Measurements from ENCODE around the gene DNM3.
A peak's percentile ranks its signal among the peaks of the same experiment; 100 is the strongest.

DNM3 gene

GRCh38 chr1:172220376-172220775 is 379.1 kb downstream of the DNM3 start:
- H3K27me3 ChIP-seq (replicated peaks; ENCODE audit: control insufficient read depth, insufficient read depth, low read length): no peaks in the 10 kb centered on the region
- no peak overlapping the region for H3K4me3 ChIP-seq (ENCODE audit: low read length)
- no peaks in the 10 kb centered on the region for H3K4me1 ChIP-seq (ENCODE audit: control insufficient read depth, insufficient read depth, low read length)
- H3K36me3 ChIP-seq (ENCODE audit: control insufficient read depth, insufficient read depth, low read length, severe bottlenecking): no peaks in the 10 kb centered on the region
- no peak overlapping the region for H3K9ac ChIP-seq (ENCODE audit: low read length)
- DNase-seq (ENCODE audit: low read depth): no peak
- no peaks in the 10 kb centered on the region for H3K9me3 ChIP-seq (ENCODE audit: control insufficient read depth, low read length)

- H3K36me3 ChIP-seq (ENCODE audit: control insufficient read depth, insufficient read depth, low read length, severe bottlenecking): no peaks in the 10 kb centered on the region
- no peak overlapping the region for H3K4me3 ChIP-seq (ENCODE audit: low read length)
- no peaks in the 10 kb centered on the region for H3K27me3 ChIP-seq (replicated peaks; ENCODE audit: control insufficient read depth, insufficient read depth, low read length)
- no peak overlapping the region for H3K9ac ChIP-seq (ENCODE audit: low read length)
- no peak for DNase-seq (ENCODE audit: low read depth)
- H3K4me1 ChIP-seq (ENCODE audit: control insufficient read depth, insufficient read depth, low read length): peaks cover 2% of the 10 kb centered on the region
- no peaks in the 10 kb centered on the region for H3K9me3 ChIP-seq (ENCODE audit: control insufficient read depth, low read length)
These were observed 380.1 kb downstream of the DNM3 start for GRCh38 chr1:172221436-172221835.

GRCh38 chr1:172224871-172225270 is 383.6 kb downstream of the DNM3 start:
- Histone ChIP-seq H3K9me3 (ENCODE audit: control insufficient read depth, low read length) (no peaks in the 10 kb centered on the region), H3K4me3 (ENCODE audit: low read length) (no peak overlapping the region)
- DNase-seq (ENCODE audit: low read depth): no peak

GRCh38 chr1:172229942-172230341 is 388.6 kb downstream of the DNM3 start:
- no peak overlapping the region for H3K9ac ChIP-seq (ENCODE audit: low read length)
- H3K9me3 ChIP-seq (ENCODE audit: control insufficient read depth, low read length): no peaks in the 10 kb centered on the region
- no peak overlapping the region for H3K4me3 ChIP-seq (ENCODE audit: low read length)
- no peaks in the 10 kb centered on the region for H3K36me3 ChIP-seq (ENCODE audit: control insufficient read depth, insufficient read depth, low read length, severe bottlenecking)
- DNase-seq (ENCODE audit: low read depth): no peak
- H3K27me3 ChIP-seq (replicated peaks; ENCODE audit: control insufficient read depth, insufficient read depth, low read length): no peaks in the 10 kb centered on the region
- H3K4me1 ChIP-seq (ENCODE audit: control insufficient read depth, insufficient read depth, low read length): peaks cover 5% of the 10 kb centered on the region

More at GRCh38 chr1:172224871-172225270, 383.6 kb downstream of the DNM3 start:
- Histone ChIP-seq H3K27me3 (replicated peaks; ENCODE audit: control insufficient read depth, insufficient read depth, low read length) (no peaks in the 10 kb centered on the region), H3K9ac (ENCODE audit: low read length) (no peak overlapping the region), H3K4me1 (ENCODE audit: control insufficient read depth, insufficient read depth, low read length) (peaks cover 5% of the 10 kb centered on the region), H3K36me3 (ENCODE audit: control insufficient read depth, insufficient read depth, low read length, severe bottlenecking) (no peaks in the 10 kb centered on the region)

GRCh38 chr1:172230526-172230925 is 389.2 kb downstream of the DNM3 start:
- DNase-seq (ENCODE audit: low read depth): no peak
- Histone ChIP-seq H3K9ac (ENCODE audit: low read length) (no peak overlapping the region), H3K4me1 (ENCODE audit: control insufficient read depth, insufficient read depth, low read length) (peaks cover 5% of the 10 kb centered on the region), H3K4me3 (ENCODE audit: low read length) (no peak overlapping the region), H3K27me3 (replicated peaks; ENCODE audit: control insufficient read depth, insufficient read depth, low read length) (no peaks in the 10 kb centered on the region), H3K9me3 (ENCODE audit: control insufficient read depth, low read length) (no peaks in the 10 kb centered on the region), H3K36me3 (ENCODE audit: control insufficient read depth, insufficient read depth, low read length, severe bottlenecking) (no peaks in the 10 kb centered on the region)

GRCh38 chr1:172236958-172237357 is 395.7 kb downstream of the DNM3 start:
- H3K27me3 ChIP-seq (replicated peaks; ENCODE audit: control insufficient read depth, insufficient read depth, low read length): no peaks in the 10 kb centered on the region
- H3K4me3 ChIP-seq (ENCODE audit: low read length): no peak overlapping the region
- no peaks in the 10 kb centered on the region for H3K4me1 ChIP-seq (ENCODE audit: control insufficient read depth, insufficient read depth, low read length)
- DNase-seq (ENCODE audit: low read depth): peak; percentile 5
- H3K9me3 ChIP-seq (ENCODE audit: control insufficient read depth, low read length): no peaks in the 10 kb centered on the region
- H3K36me3 ChIP-seq (ENCODE audit: control insufficient read depth, insufficient read depth, low read length, severe bottlenecking): no peaks in the 10 kb centered on the region
- H3K9ac ChIP-seq (ENCODE audit: low read length): no peak overlapping the region

GRCh38 chr1:172238158-172238557 is 396.9 kb downstream of the DNM3 start:
- Histone ChIP-seq H3K36me3 (ENCODE audit: control insufficient read depth, insufficient read depth, low read length, severe bottlenecking) (no peaks in the 10 kb centered on the region), H3K4me3 (ENCODE audit: low read length) (no peak overlapping the region), H3K4me1 (ENCODE audit: control insufficient read depth, insufficient read depth, low read length) (no peaks in the 10 kb centered on the region), H3K27me3 (replicated peaks; ENCODE audit: control insufficient read depth, insufficient read depth, low read length) (no peaks in the 10 kb centered on the region), H3K9me3 (ENCODE audit: control insufficient read depth, low read length) (no peaks in the 10 kb centered on the region), H3K9ac (ENCODE audit: low read length) (no peak overlapping the region)
- DNase-seq (ENCODE audit: low read depth): no peak

- H3K9ac ChIP-seq (ENCODE audit: low read length): no peak overlapping the region
- H3K4me1 ChIP-seq (ENCODE audit: control insufficient read depth, insufficient read depth, low read length): no peaks in the 10 kb centered on the region
- DNase-seq (ENCODE audit: low read depth): no peak
- H3K36me3 ChIP-seq (ENCODE audit: control insufficient read depth, insufficient read depth, low read length, severe bottlenecking): no peaks in the 10 kb centered on the region
- no peaks in the 10 kb centered on the region for H3K9me3 ChIP-seq (ENCODE audit: control insufficient read depth, low read length)
- no peak overlapping the region for H3K4me3 ChIP-seq (ENCODE audit: low read length)
- no peaks in the 10 kb centered on the region for H3K27me3 ChIP-seq (replicated peaks; ENCODE audit: control insufficient read depth, insufficient read depth, low read length)
These were observed 397.7 kb downstream of the DNM3 start for GRCh38 chr1:172238965-172239364.

DNA sequence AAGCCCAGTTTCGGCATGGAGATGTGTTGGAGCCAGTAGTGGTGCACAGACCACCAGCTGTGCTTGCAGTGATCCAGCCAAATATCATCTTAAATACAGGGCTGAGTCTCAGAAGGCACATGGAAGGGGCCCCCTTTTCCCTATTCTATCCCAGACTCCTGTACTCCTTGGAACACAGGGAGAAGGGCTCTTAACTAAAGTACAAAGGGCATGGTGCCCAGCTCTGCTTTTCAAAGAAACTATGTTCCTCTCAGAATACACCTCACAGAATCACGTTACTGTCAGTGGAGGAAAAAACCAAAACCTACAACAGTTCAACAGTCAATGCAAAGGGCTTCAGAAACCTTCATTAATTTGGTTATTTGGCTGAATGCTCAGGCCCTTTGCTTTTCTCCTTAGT is 398.6 kb downstream of the DNM3 start:
- H3K9me3 ChIP-seq (ENCODE audit: control insufficient read depth, low read length): no peaks in the 10 kb centered on the region
- no peaks in the 10 kb centered on the region for H3K4me1 ChIP-seq (ENCODE audit: control insufficient read depth, insufficient read depth, low read length)
- DNase-seq (ENCODE audit: low read depth): no peak
- no peak overlapping the region for H3K9ac ChIP-seq (ENCODE audit: low read length)
- no peaks in the 10 kb centered on the region for H3K36me3 ChIP-seq (ENCODE audit: control insufficient read depth, insufficient read depth, low read length, severe bottlenecking)
- H3K27me3 ChIP-seq (replicated peaks; ENCODE audit: control insufficient read depth, insufficient read depth, low read length): no peaks in the 10 kb centered on the region
- no peak overlapping the region for H3K4me3 ChIP-seq (ENCODE audit: low read length)

DNA sequence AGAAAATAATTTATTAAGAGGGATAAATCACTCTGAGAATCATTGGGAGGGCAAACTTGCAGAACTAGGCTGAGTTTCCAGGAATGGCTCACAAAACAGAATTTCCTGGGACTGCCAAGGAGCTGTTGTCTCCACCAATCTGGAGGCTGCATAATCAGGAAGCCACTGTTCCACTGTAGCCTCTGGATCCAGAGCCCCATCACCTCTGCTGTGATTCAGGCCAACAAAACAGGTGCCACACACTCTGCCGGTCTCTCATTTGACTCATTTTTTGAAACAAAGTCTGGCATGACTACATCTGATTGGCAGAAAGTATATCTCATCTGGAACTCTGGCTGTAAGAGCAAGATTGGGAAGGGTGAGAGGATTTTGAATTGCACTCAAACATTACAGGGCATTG is 400.2 kb downstream of the DNM3 start:
- no peaks in the 10 kb centered on the region for H3K27me3 ChIP-seq (replicated peaks; ENCODE audit: control insufficient read depth, insufficient read depth, low read length)
- no peak overlapping the region for H3K4me3 ChIP-seq (ENCODE audit: low read length)
- no peaks in the 10 kb centered on the region for H3K9me3 ChIP-seq (ENCODE audit: control insufficient read depth, low read length)
- DNase-seq (ENCODE audit: low read depth): no peak
- no peaks in the 10 kb centered on the region for H3K36me3 ChIP-seq (ENCODE audit: control insufficient read depth, insufficient read depth, low read length, severe bottlenecking)
- no peaks in the 10 kb centered on the region for H3K4me1 ChIP-seq (ENCODE audit: control insufficient read depth, insufficient read depth, low read length)
- H3K9ac ChIP-seq (ENCODE audit: low read length): no peak overlapping the region

DNA sequence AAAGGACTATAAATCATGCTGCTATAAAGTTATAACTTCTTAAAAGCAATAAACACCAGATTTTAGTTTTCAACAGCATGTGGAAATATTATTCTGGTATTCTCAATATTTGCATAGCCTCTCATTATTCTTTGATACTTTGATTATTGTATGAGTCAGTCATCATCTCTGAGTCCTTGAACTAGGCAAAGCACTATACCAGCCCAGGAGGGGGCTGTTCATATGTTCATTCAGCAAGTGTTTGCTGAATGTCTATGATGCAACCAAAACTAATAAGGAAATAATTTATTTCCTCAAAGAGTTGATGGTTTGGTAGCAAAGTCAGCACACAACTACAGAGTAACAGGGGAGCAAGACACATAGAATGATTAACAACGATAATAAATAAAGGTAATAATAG is 403.6 kb downstream of the DNM3 start:
- Histone ChIP-seq H3K9me3 (ENCODE audit: control insufficient read depth, low read length) (no peaks in the 10 kb centered on the region), H3K4me1 (ENCODE audit: control insufficient read depth, insufficient read depth, low read length) (no peaks in the 10 kb centered on the region), H3K27me3 (replicated peaks; ENCODE audit: control insufficient read depth, insufficient read depth, low read length) (no peaks in the 10 kb centered on the region), H3K36me3 (ENCODE audit: control insufficient read depth, insufficient read depth, low read length, severe bottlenecking) (no peaks in the 10 kb centered on the region), H3K4me3 (ENCODE audit: low read length) (no peak overlapping the region), H3K9ac (ENCODE audit: low read length) (no peak overlapping the region)
- no peak for DNase-seq (ENCODE audit: low read depth)

DNA sequence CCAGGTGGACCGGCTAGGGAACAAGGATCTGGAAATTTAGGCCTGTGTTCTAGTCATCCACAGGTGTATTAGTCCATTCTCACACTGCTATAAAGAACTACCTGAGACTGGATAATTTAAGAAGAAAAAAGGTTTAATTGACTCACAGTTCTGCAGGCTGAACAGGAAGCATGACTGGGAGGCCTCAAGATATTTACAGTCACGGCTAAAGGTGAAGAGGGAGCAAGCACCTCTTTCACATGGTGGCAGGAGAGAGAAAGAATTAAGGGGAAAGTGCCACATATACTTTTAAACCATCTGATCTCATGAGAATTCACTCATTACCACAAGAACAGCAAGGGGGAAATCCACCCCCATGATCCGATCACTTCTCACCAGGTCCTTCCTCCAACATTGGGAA is 404.5 kb downstream of the DNM3 start:
- no peaks in the 10 kb centered on the region for H3K27me3 ChIP-seq (replicated peaks; ENCODE audit: control insufficient read depth, insufficient read depth, low read length)
- no peak for DNase-seq (ENCODE audit: low read depth)
- H3K36me3 ChIP-seq (ENCODE audit: control insufficient read depth, insufficient read depth, low read length, severe bottlenecking): no peaks in the 10 kb centered on the region
- H3K9ac ChIP-seq (ENCODE audit: low read length): no peak overlapping the region
- H3K9me3 ChIP-seq (ENCODE audit: control insufficient read depth, low read length): no peaks in the 10 kb centered on the region
- H3K4me3 ChIP-seq (ENCODE audit: low read length): no peak overlapping the region
- no peaks in the 10 kb centered on the region for H3K4me1 ChIP-seq (ENCODE audit: control insufficient read depth, insufficient read depth, low read length)

Data from adipocyte (in vitro differentiated cells).